K562 (cell line): Measurements from ENCODE around the gene DGCR2. TPM values are rescaled to one million over a fixed set of nuclear protein-coding genes. Genes with fewer than 3 reads are reported as not detected.

ENCODE experiments used
- CLOCK ChIP-seq: fragments of 250-450 bp; sonication (Bioruptor Pico); IDR thresholded peaks from 2 replicates; pipeline ENCODE4 v1.4.0; 2020; ENCODE audit warnings: mild to moderate bottlenecking, moderate library complexity, borderline replicate concordance
- FOXM1 ChIP-seq, 2 experiments: fragments of 450-650 bp in 1 of 2; sonication (generic) in 1 of 2; formaldehyde crosslinking in 1 of 2; IDR thresholded peaks; 2 replicates each; pipeline versions ENCODE4 v1.6.1 to v1.9.0; 2017 to 2022; ENCODE audit warnings: low read depth in 2 of 2, mild to moderate bottlenecking in 2 of 2, missing genetic modification reagents in 1 of 2, moderate library complexity in 1 of 2
- KDM5B ChIP-seq: fragments of 200-600 bp; sonication (generic); IDR thresholded peaks from 2 replicates; pipeline ENCODE4 v1.6.1; 2012; ENCODE audit warnings: low read depth, mild to moderate bottlenecking, moderate library complexity, low read length, control low read depth, inconsistent platforms; ENCODE audit not compliant: insufficient replicate concordance
- PATZ1 ChIP-seq: fragments of 250-450 bp; sonication (Bioruptor Pico); IDR thresholded peaks from 2 replicates; pipeline ENCODE4 v1.5.0; 2020; ENCODE audit warnings: mild to moderate bottlenecking, borderline replicate concordance
- PTBP1 ChIP-seq: fragments of 200-400 bp; formaldehyde crosslinking; IDR thresholded peaks from 2 replicates; pipeline ENCODE4 v1.6.1; 2017; ENCODE audit warnings: low read depth, low read length
- RAD51 ChIP-seq: fragments of 450-650 bp; IDR thresholded peaks from 2 replicates; pipeline ENCODE4 v1.7.1; 2016; ENCODE audit warnings: low read depth, mild to moderate bottlenecking, borderline replicate concordance
- SAFB ChIP-seq: fragments of 200-400 bp; formaldehyde crosslinking; IDR thresholded peaks from 2 replicates; pipeline ENCODE4 v1.6.1; 2017; ENCODE audit warnings: low read depth, low read length, borderline replicate concordance
- ZBTB5 ChIP-seq: fragments of 450-650 bp; IDR thresholded peaks from 2 replicates; pipeline ENCODE4 v1.6.1; 2017; ENCODE audit warnings: antibody characterized with exemption
- ZNF124 ChIP-seq: sonication (generic); formaldehyde crosslinking; IDR thresholded peaks from 2 replicates; pipeline ENCODE4 v1.8.1; 2022; ENCODE audit warnings: missing genetic modification reagents
- ZNF395 ChIP-seq: fragments of 200-800 bp; sonication (Bioruptor generic); IDR thresholded peaks from 2 replicates; pipeline ENCODE4 v1.6.1; 2017; ENCODE audit warnings: missing genetic modification characterization, missing compliant biosample characterization
- ZNF592 ChIP-seq: fragments of 450-650 bp; IDR thresholded peaks from 2 replicates; pipeline ENCODE4 v1.6.1; 2017; ENCODE audit warnings: antibody characterized with exemption, mild to moderate bottlenecking
- polyA plus RNA-seq, 8 experiments: library from polyadenylated mRNA; depleted of rRNA in 4 of 8; stranded (reverse) in 5 of 8; unstranded in 3 of 8; fragments of >200 nt; fragmentation: Nextera tagmentation in 2 of 8; fragmentation: Illumina TruSeq in 1 of 8; extraction: Ambion mirVana in 2 of 8; extraction: Trizol in 1 of 8; gene quantifications; 2 replicates each; pipeline versions ENCODE4 v1.2.1 to v1.2.3, GENCODE V29; 2011 to 2014; ENCODE audit warnings: inconsistent platforms in 1 of 8, missing spikeins in 1 of 8
- total RNA-seq, 7 experiments: library from RNA; depleted of rRNA in 6 of 7; stranded (reverse); fragments of >200 nt in 6 of 7; fragmentation: Illumina TruSeq in 2 of 7; extraction: Trizol in 2 of 7; gene quantifications; 2 replicates each; pipeline versions ENCODE4 v1.2.1 to v1.2.3, GENCODE V29; 2011 to 2021; ENCODE audit warnings: low replicate concordance in 1 of 7

DGCR2 gene
- total and polyA plus RNA-seq, 9 of the 15 experiments (the other 6 are each of a cell fraction or from before 2014, with no cell fraction given), result 0.69 to 101 (median 56.4) TPM

- TF ChIP-seq ZNF124 (no peak), PTBP1 (no peak), CLOCK (CRISPR knock-in tag) (no peak), SAFB (no peak), ZBTB5 (no peak), ZNF592 (no peak), RAD51 (no peak), PATZ1 (CRISPR knock-in tag) (no peak), ZNF395 (CRISPR knock-in tag) (no peak), KDM5B (no peak), FOXM1 (IDR thresholded peaks at IDR 0.05; ENCODE audit: low read depth) (no peak), FOXM1 (CRISPR knock-in tag; IDR thresholded peaks at IDR 0.05; ENCODE audit: low read depth) (no peak)
Observed at GRCh38 chr22:19075404-19075803, 46.8 kb downstream of the DGCR2 start (continued).
